Measurements from ENCODE around the gene NFATC3. TPM values are rescaled to one million over a fixed set of nuclear protein-coding genes. Genes with fewer than 3 reads are reported as not detected.
"Not testable (repeated sequence)": the region's sequence is repeated elsewhere in the genome, so short reads cannot be mapped to it uniquely, and the experiment has no call there.

NFATC3 gene
- total RNA-seq, 2 donors from 2014 or later, result 22.5 to 29.3 TPM

- Histone ChIP-seq H3K36me3 (no peaks in the 10 kb centered on the region), H3K9ac (ENCODE audit: low read depth in 2 of 2, low read length in 2 of 2) (no peak overlapping the region), H3K9me3 (no peaks in the 10 kb centered on the region), H3K27me3 (no peaks in the 10 kb centered on the region), H3K4me1 (peaks cover 4% of the 10 kb centered on the region), H3K4me3 (no peak overlapping the region), H3K27ac (no peak overlapping the region)
- TF ChIP-seq CTCF (IDR thresholded peaks at IDR 0.05), result no peak
- no peak for DNase-seq
- intact Hi-C loops (cut with DNase I), result loop anchor here (5.0 to 10.0 kb wide), 2 partner anchors 64 to 137 kb away; no protein-coding TSS in a partner anchor
These were observed 5.4 kb downstream of the NFATC3 start for GRCh38 chr16:68090533-68090932.

GRCh38 chr16:68091380-68092261 is 6.5 kb downstream of the NFATC3 start:
- no peaks in the 10 kb centered on the region for H3K36me3 ChIP-seq
- H3K9me3 ChIP-seq, result no peaks in the 10 kb centered on the region
- peaks cover 4% of the 10 kb centered on the region for H3K4me1 ChIP-seq
- TF ChIP-seq CTCF (IDR thresholded peaks at IDR 0.05), result no peak
- DNase-seq, result no peak
- H3K27ac ChIP-seq, result no peak overlapping the region
- no peak overlapping the region for H3K9ac ChIP-seq (ENCODE audit: low read depth in 2 of 2, low read length in 2 of 2)
- no peak overlapping the region for H3K4me3 ChIP-seq
- H3K27me3 ChIP-seq, result no peaks in the 10 kb centered on the region
- intact Hi-C loops (cut with DNase I), result loop anchor here (5.0 to 10.0 kb wide), 2 partner anchors 63 to 136 kb away; no protein-coding TSS in a partner anchor

- DNase-seq; H3K9me3 ChIP-seq; H3K27me3 ChIP-seq; H3K4me3 ChIP-seq; H3K27ac ChIP-seq; H3K4me1 ChIP-seq; H3K36me3 ChIP-seq; H3K9ac ChIP-seq (ENCODE audit: low read depth in 2 of 2, low read length in 2 of 2): not testable (repeated sequence)
- intact Hi-C loops (cut with DNase I), result loop anchor here (5.0 to 10.0 kb wide), 2 partner anchors 63 to 135 kb away; no protein-coding TSS in a partner anchor
These were observed 7.1 kb downstream of the NFATC3 start for GRCh38 chr16:68092275-68092674.

- no peak for TF ChIP-seq CTCF (IDR thresholded peaks at IDR 0.05)
- H3K9me3 ChIP-seq, result no peaks in the 10 kb centered on the region
- H3K36me3 ChIP-seq, result no peaks in the 10 kb centered on the region
- H3K27ac ChIP-seq, result no peak overlapping the region
- DNase-seq, result no peak
- no peaks in the 10 kb centered on the region for H3K27me3 ChIP-seq
- H3K4me3 ChIP-seq, result no peak overlapping the region
- H3K9ac ChIP-seq (ENCODE audit: low read depth in 2 of 2, low read length in 2 of 2), result no peak overlapping the region
- no peaks in the 10 kb centered on the region for H3K4me1 ChIP-seq
- intact Hi-C loops (cut with DNase I), result loop anchor here (5.0 to 10.0 kb wide), 2 partner anchors 61 to 133 kb away; no protein-coding TSS in a partner anchor
These were observed 8.8 kb downstream of the NFATC3 start for GRCh38 chr16:68093816-68094613.

GRCh38 chr16:68094614-68094934 is 9.4 kb downstream of the NFATC3 start:
- Histone ChIP-seq H3K27me3 (no peaks in the 10 kb centered on the region), H3K4me3 (no peak overlapping the region), H3K9ac (ENCODE audit: low read depth in 2 of 2, low read length in 2 of 2) (no peak overlapping the region), H3K27ac (no peak overlapping the region), H3K36me3 (no peaks in the 10 kb centered on the region), H3K9me3 (no peaks in the 10 kb centered on the region), H3K4me1 (no peaks in the 10 kb centered on the region)
- intact Hi-C loops (cut with DNase I), result loop anchor here (5.0 to 10.0 kb wide), 2 partner anchors 60 to 133 kb away; no protein-coding TSS in a partner anchor
- no peak for TF ChIP-seq CTCF (IDR thresholded peaks at IDR 0.05)
- no peak for DNase-seq
